Neural cell (in vitro differentiated cells): ENCODE results near the gene BCOR. TPM values are rescaled to one million over a fixed set of nuclear protein-coding genes. Genes with fewer than 3 reads are reported as not detected.

Experiments
- H2AFZ ChIP-seq: fragments of 200-600, 300-800 bp; sonication (generic), shearing (Covaris generic); 2 replicates; pipeline ENCODE4 v1.6.0; 2014; ENCODE audit warnings: low read depth, mild to moderate bottlenecking, antibody characterized with exemption, low read length, moderate library complexity
- H3F3A ChIP-seq: fragments of 200-600 bp; shearing (Covaris generic); 2 replicates; pipeline ENCODE4 v1.6.1; 2016; ENCODE audit warnings: mild to moderate bottlenecking, moderate library complexity, mixed read lengths, antibody characterized with exemption, low read length; ENCODE audit not compliant: insufficient read depth, poor library complexity, severe bottlenecking
- H3K27ac ChIP-seq: fragments of 200-600, 300-800 bp; sonication (generic), shearing (Covaris generic); 2 replicates; pipeline ENCODE4 v1.5.1; 2014; ENCODE audit warnings: mild to moderate bottlenecking, low read length, moderate library complexity
- H3K27me3 ChIP-seq: fragments of 300-800, 200-600 bp; sonication (generic), shearing (Covaris generic); 2 replicates; pipeline ENCODE4 v1.6.0; 2014; ENCODE audit warnings: mild to moderate bottlenecking, low read depth, low read length, moderate library complexity; ENCODE audit not compliant: insufficient read depth
- H3K36me3 ChIP-seq: fragments of 300-800, 200-600 bp; sonication (generic), shearing (Covaris generic); 2 replicates; pipeline ENCODE4 v1.5.1; 2014; ENCODE audit warnings: mild to moderate bottlenecking, antibody characterized with exemption, low read length, moderate library complexity; ENCODE audit not compliant: insufficient read depth
- H3K4me2 ChIP-seq: fragments of 300-800, 200-600 bp; sonication (generic), shearing (Covaris generic); 2 replicates; pipeline ENCODE4 v1.6.0; 2014; ENCODE audit warnings: mild to moderate bottlenecking, low read length
- H3K4me3 ChIP-seq: fragments of 300-800, 200-600 bp; sonication (generic), shearing (Covaris generic); 2 replicates; pipeline ENCODE4 v1.5.1; 2014; ENCODE audit warnings: mild to moderate bottlenecking, low read length, moderate library complexity
- H3K79me2 ChIP-seq: fragments of 200-600 bp; shearing (Covaris generic); replicated peaks from 2 replicates; pipeline ENCODE4 v1.6.0; 2014; ENCODE audit warnings: mild to moderate bottlenecking, low read length, moderate library complexity; ENCODE audit not compliant: insufficient read depth
- H3K9ac ChIP-seq: fragments of 300-800, 200-600 bp; sonication (generic), shearing (Covaris generic); 2 replicates; pipeline ENCODE4 v1.6.1; 2016; ENCODE audit warnings: mild to moderate bottlenecking, low read length, mixed read lengths
- H3K9me2 ChIP-seq: fragments of 200-600 bp; shearing (Covaris generic); 2 replicates; pipeline ENCODE4 v1.6.1; 2016; ENCODE audit warnings: mild to moderate bottlenecking, low read length, mixed read lengths; ENCODE audit not compliant: insufficient read depth
- H3K9me3 ChIP-seq: fragments of 200-600, 300-800 bp; sonication (generic), shearing (Covaris generic); 2 replicates; pipeline ENCODE4 v1.6.1; 2016; ENCODE audit warnings: mild to moderate bottlenecking, mixed run types, low read length, moderate library complexity, mixed read lengths
- H4K20me1 ChIP-seq: fragments of 200-600 bp; shearing (Covaris generic); 2 replicates; pipeline ENCODE4 v1.6.1; 2016; ENCODE audit warnings: mild to moderate bottlenecking, mixed run types; ENCODE audit not compliant: insufficient read depth
- CTCF ChIP-seq: fragments of 450-650 bp; IDR thresholded peaks from 2 replicates; pipeline ENCODE4 v1.5.1; 2014; ENCODE audit warnings: antibody characterized with exemption, mild to moderate bottlenecking, moderate library complexity; ENCODE audit not compliant: poor library complexity, severe bottlenecking
- EP300 ChIP-seq: fragments of 450-650 bp; conservative IDR thresholded peaks from 2 replicates; pipeline ENCODE4 v1.6.1; 2014; ENCODE audit warnings: antibody characterized with exemption, mild to moderate bottlenecking, moderate library complexity; ENCODE audit not compliant: poor library complexity, severe bottlenecking
- EZH2 ChIP-seq: fragments of 200-600, 300-800 bp; shearing (Covaris generic), sonication (generic); IDR thresholded peaks from 2 replicates; pipeline ENCODE4 v1.6.1; 2014; ENCODE audit warnings: antibody characterized with exemption, low read length, borderline replicate concordance, mild to moderate bottlenecking; ENCODE audit not compliant: insufficient read depth, poor library complexity, severe bottlenecking
- MXI1 ChIP-seq: fragments of 450-650 bp; conservative IDR thresholded peaks from 2 replicates; pipeline ENCODE4 v1.6.1; 2014; ENCODE audit warnings: antibody characterized with exemption, mild to moderate bottlenecking; ENCODE audit not compliant: poor library complexity, severe bottlenecking
- POLR2AphosphoS5 ChIP-seq: IDR thresholded peaks from 2 replicates; pipeline ENCODE4 v1.6.1; 2012
- RAD21 ChIP-seq: fragments of 450-650 bp; conservative IDR thresholded peaks from 2 replicates; pipeline ENCODE4 v1.6.1; 2014; ENCODE audit warnings: antibody characterized with exemption, mild to moderate bottlenecking, moderate library complexity
- REST ChIP-seq: IDR thresholded peaks from 2 replicates; pipeline ENCODE4 v1.6.1; 2012; ENCODE audit warnings: borderline replicate concordance
- SMC3 ChIP-seq: fragments of 450-650 bp; conservative IDR thresholded peaks from 2 replicates; pipeline ENCODE4 v1.6.1; 2014; ENCODE audit warnings: antibody characterized with exemption, mild to moderate bottlenecking, moderate library complexity; ENCODE audit not compliant: poor library complexity
- TAF1 ChIP-seq: IDR thresholded peaks from 2 replicates; pipeline ENCODE4 v1.6.1; 2012; ENCODE audit warnings: low read depth
- polyA plus RNA-seq: library from polyadenylated mRNA; depleted of rRNA; stranded (reverse); fragments of >200 nt; gene quantifications from 2 replicates; pipeline ENCODE4 v1.2.3, GENCODE V29; 2014

Gene BCOR
- polyA plus RNA-seq, 1 donor from 2014 or later, result 18.0 TPM

- Histone ChIP-seq H3K4me2 (no peak overlapping the region), H4K20me1 (no peaks in the 10 kb centered on the region), H3K9me2 (no peaks in the 10 kb centered on the region), H3K4me3 (no peak overlapping the region), H3K36me3 (no peaks in the 10 kb centered on the region), H3K27ac (no peak overlapping the region), H3K9ac (no peak overlapping the region), H3K9me3 (no peaks in the 10 kb centered on the region), H3F3A (no peaks in the 10 kb centered on the region), H2AFZ (no peak overlapping the region), H3K27me3 (peaks cover 6% of the 10 kb centered on the region), H3K79me2 (no peaks in the 10 kb centered on the region)
- TF ChIP-seq RAD21 (no peak), CTCF (no peak), REST (no peak), POLR2AphosphoS5 (no peak), MXI1 (no peak), EZH2 (no peak), SMC3 (no peak), EP300 (no peak), TAF1 (no peak)
Measured at GRCh38 chrX:40143001-40143400, 45.2 kb upstream of the BCOR start.

GRCh38 chrX:40142417-40142816, 44.7 kb upstream of the BCOR start:
- TF ChIP-seq MXI1, result no peak
- TF ChIP-seq EZH2, result no peak
- no peak for TF ChIP-seq POLR2AphosphoS5
- no peak for TF ChIP-seq TAF1
- Histone ChIP-seq H3K9ac (no peak overlapping the region), H3K79me2 (no peaks in the 10 kb centered on the region), H3K9me2 (no peaks in the 10 kb centered on the region), H3F3A (no peaks in the 10 kb centered on the region), H3K4me2 (no peak overlapping the region), H4K20me1 (no peaks in the 10 kb centered on the region), H3K36me3 (no peaks in the 10 kb centered on the region), H3K9me3 (no peaks in the 10 kb centered on the region), H3K27ac (no peak overlapping the region), H3K27me3 (peaks cover 6% of the 10 kb centered on the region), H2AFZ (no peak overlapping the region), H3K4me3 (no peak overlapping the region)
